ENCODE data around the gene F3. TPM values are rescaled to one million over a fixed set of nuclear protein-coding genes. Genes with fewer than 3 reads are reported as not detected.
"Not testable (repeated sequence)": the region's sequence is repeated elsewhere in the genome, so short reads cannot be mapped to it uniquely, and the experiment has no call there.

F3 gene
- polyA plus RNA-seq = not detected

DNA sequence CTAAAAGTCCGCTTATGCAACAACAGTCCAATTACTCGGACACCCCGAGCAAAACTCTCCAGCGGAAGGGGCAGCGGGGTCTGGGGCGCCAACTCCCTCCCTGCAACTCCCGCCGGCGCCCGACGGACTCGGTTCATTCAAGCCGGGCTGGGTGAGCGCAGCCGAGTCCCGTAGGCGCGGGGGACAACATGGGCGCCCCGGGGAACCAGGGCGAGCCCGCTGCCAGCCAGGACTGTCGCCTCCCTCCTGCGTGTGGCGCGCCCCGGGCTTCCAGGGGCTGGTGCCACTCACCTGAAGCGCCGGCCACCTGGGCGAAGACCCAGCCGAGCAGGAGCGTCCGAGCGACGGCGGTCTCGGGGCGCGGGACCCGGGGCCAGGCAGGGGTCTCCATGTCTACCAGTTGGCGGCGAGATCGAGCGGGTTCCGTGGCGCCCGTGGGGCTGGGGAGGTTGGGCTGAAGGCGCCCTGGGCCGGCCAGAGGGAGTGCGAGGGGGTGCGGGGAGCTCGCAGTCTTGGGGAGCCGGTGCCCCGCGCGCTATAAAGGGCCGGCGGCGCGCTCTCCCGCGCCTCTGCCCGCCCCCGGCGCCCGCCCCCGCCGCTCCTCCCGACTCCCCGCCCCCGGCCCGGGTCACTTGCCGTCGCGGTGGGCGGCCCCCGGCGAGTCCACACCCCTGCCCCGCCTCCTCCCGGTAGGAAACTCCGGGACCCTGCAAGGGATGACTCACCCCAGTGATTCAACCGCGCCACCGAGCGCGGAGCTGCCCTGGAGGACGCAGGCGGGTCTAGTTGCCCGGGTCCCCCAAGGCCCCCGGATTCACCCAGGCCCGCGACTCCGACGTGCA lies at the start of gene F3:
Gene F3, minus strand, starts transcription at position 514 of the 842 bp plus-strand sequence. Its CDS starts 123 bp downstream, at position 391.
- H3K27me3 Mint-ChIP-seq (ENCODE audit: low read depth in 3 of 3) = peaks cover 8 to 25% (median 14%) of the 10 kb centered on the region in 3 donors
- H3K4me1 Mint-ChIP-seq = peaks cover 19 to 20% of the 10 kb centered on the region in 2 donors
- no peak within 1 kb of the TSS for H3K27ac Mint-ChIP-seq

DNA sequence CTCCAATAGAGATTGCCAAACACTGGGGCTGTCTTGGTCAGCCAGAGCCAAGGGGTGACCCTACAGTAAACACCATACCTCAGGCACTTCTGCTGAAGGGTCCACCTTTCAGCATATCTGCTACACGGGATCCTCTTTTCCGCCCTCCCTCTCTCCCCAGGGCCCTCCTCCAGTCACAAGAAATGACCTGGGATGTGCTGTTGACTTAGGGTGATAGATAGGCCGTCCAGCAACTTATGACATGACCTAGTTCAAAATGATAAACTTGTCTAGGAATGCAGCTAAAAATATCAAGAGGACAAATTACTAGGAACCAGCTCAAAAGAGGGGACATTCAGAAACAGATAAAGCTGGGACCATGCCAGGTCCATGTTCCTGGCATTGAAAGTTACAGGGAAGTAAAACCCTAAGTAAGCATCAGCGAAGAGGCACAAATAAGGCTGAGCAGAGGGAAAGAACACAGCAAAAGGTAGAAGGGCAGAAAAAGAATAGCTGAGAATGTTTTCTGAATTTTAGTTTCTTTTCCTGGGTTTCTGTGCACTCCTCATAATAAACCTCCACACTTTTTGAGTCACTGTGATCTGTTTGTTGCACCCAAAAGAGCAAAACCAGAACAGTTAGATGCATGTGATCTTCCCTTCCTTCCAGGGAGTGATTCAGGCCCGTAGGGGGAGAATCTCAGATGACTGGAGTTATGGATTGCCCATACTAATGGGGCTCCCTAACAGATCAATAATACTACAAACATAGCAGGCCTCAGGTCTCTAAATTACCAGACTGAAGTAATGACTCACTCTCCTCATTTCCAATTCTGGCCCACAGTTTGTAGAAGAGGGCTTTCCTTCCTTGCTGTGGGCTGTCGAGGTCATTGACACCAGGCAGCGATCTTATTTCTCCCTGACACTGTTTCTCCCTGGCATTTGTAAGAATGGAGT lies 48.9 kb upstream of the F3 start:
- DNase-seq = no peak
- Mint-ChIP-seq H3K4me1 (no peaks in the 10 kb centered on the region), H3K4me3 (no peak overlapping the region), H3K9me3 (no peaks in the 10 kb centered on the region), H3K27ac (no peak overlapping the region), H3K27me3 (ENCODE audit: low read depth in 3 of 3) (peaks cover 0 to 10% (median 6%) of the 10 kb centered on the region in 3 donors), H3K36me3 (peaks cover 0 to 5% (median 0%) of the 10 kb centered on the region in 3 donors)

More for the DNA sequence above, at the start of gene F3:
- Mint-ChIP-seq H3K9me3 (peaks cover 0 to 3% (median 0%) of the 10 kb centered on the region in 6 donors), H3K4me3 (peak within 1 kb of the TSS; percentile 71 to 79 (median 78)), H3K36me3 (no peaks in the 10 kb centered on the region)
- peak; percentile 21 to 35 (median 32) for DNase-seq

DNA sequence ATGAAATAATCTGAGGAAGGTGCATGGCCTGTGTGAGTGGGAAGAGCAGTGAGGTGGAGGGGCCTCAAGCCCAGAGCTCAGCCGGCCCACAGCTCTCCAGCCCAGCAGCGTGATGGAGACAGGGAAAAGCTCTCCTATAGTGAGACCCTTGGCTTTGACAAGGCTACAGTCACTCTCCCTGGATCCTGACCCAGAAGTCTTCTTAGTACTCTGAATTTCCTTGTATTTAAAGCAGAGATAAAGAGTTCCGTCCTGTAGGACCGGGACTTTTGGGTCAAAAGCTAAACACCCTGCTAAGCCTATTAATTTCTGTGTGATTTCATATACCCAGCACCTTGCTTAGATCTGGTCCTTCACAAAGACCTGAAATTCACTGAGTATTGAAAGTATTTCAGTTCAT lies 48.2 kb upstream of the F3 start:
- H3K4me1 Mint-ChIP-seq = no peaks in the 10 kb centered on the region
- H3K9me3 Mint-ChIP-seq = no peaks in the 10 kb centered on the region
- H3K4me3 Mint-ChIP-seq = no peak overlapping the region
- no peak overlapping the region for H3K27ac Mint-ChIP-seq
- peaks cover 0 to 5% (median 0%) of the 10 kb centered on the region in 3 donors for H3K36me3 Mint-ChIP-seq
- peaks cover 0 to 10% (median 8%) of the 10 kb centered on the region in 3 donors for H3K27me3 Mint-ChIP-seq (ENCODE audit: low read depth in 3 of 3)
- no peak for DNase-seq

DNA sequence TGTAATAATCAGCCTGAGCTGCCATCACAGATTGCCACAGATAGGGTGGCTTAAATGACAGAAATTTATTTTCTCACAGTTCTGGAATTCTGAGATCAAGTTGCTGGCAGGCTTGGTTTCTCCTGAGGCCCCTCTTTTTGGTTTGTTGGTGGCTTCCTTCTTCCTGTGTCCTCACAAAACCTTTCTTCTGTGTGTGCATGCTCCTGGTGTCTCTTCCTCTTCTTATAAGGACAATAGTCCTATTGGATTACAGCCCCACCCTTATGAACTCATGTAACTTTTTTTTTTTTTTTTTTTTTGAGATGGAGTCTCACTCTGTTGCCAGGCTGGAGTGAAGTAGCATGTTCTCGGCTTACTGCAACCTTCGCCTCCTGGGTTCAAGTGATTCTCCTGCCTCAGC lies 41.0 kb upstream of the F3 start:
- Mint-ChIP-seq H3K27ac (no peak overlapping the region), H3K4me3 (no peak overlapping the region), H3K9me3 (peaks cover 2 to 14% (median 10%) of the 10 kb centered on the region in 6 donors), H3K4me1 (no peaks in the 10 kb centered on the region), H3K36me3 (peaks cover 0 to 12% (median 6%) of the 10 kb centered on the region in 3 donors), H3K27me3 (ENCODE audit: low read depth in 3 of 3) (peaks cover 0 to 15% (median 10%) of the 10 kb centered on the region in 3 donors)
- DNase-seq = no peak

DNA sequence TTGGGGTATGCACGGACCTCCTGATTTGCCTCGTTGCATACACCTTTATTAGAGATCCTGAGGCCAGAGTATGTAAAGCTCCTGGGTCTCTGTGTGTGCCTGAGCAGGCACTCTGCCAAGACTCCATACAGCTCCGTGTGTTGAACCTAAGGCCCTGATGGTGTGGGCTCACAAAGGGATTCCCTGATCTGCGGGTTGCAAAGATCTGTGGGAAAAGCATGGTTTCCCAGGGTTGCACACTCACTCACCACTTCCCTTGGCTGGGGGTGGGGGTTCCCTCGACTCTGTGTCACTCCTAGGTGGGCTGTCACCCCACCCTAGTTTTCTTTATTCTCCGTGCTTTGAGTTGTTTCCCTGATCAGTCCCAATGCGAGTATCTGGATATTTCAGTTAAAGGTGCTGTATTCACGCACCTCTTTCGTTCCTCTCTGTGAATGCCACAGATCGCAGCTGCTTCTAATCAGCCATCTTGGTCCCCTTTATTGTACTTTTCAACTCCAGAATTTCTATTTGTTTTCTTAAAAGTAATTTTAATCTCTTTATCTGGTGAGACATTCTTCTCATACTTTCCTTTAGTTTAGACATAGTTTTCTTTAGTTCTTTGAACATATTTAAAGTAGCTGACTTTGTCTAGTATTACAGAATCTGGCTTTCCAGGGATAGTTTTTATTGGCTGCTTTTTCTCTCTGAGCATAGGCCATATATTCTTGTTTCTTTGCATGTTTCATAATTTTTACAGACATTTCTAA lies 39.0 kb upstream of the F3 start:
- DNase-seq = no peak
- H3K27me3 Mint-ChIP-seq (ENCODE audit: low read depth in 3 of 3) = peaks cover 0 to 19% (median 13%) of the 10 kb centered on the region in 3 donors
- no peaks in the 10 kb centered on the region for H3K4me1 Mint-ChIP-seq
- no peak overlapping the region for H3K4me3 Mint-ChIP-seq
- H3K9me3 Mint-ChIP-seq = peaks cover 8 to 23% (median 19%) of the 10 kb centered on the region in 6 donors
- no peak overlapping the region for H3K27ac Mint-ChIP-seq
- H3K36me3 Mint-ChIP-seq = peaks cover 4 to 12% (median 10%) of the 10 kb centered on the region in 3 donors

DNA sequence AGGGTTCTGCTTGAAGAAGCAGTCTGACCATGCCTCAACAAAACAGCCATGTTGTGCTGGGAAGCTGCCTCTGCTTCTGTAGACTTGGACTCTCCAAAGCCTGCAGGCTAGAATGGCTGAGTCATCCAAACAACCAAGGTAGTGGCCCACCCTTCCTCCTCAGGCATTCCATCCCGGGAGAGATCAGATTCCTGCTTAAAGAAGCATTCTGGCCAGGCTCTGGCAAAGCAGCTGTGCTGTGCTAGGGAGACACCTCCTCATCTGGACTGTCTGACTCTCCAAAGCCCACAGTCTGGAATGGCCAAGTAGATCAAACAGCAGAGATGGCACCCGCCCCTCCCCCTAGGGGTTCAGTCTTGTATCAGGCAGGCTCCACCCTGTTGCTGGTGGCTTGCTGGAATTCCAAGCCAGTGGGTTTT lies 38.3 kb upstream of the F3 start:
- Mint-ChIP-seq H3K36me3 (peaks cover 4 to 12% (median 10%) of the 10 kb centered on the region in 3 donors), H3K9me3 (peaks cover 8 to 23% (median 19%) of the 10 kb centered on the region in 6 donors), H3K27me3 (ENCODE audit: low read depth in 3 of 3) (peaks cover 0 to 19% (median 14%) of the 10 kb centered on the region in 3 donors), H3K27ac (no peak overlapping the region), H3K4me3 (no peak overlapping the region), H3K4me1 (no peaks in the 10 kb centered on the region)
- no peak for DNase-seq

DNA sequence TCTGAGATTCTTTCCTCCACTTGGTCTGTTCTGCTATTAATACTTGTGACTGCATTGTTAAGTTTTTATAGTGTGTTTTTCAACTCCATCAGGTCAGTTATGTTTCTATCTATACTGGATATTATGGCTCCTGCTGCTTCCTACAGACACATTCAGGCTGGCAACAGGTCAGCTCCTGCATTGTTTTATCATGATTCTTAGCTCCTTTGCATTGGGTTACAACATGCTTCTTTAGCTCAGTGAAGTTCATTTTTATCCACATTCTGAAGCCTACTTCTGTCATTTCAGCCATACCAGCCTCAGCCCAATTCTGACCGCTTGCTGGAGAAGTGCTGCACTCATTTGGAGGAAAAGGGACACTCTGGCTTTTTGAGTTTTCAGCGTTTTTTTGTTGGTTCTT lies 37.3 kb upstream of the F3 start:
- Mint-ChIP-seq H3K9me3 (peaks cover 8 to 23% (median 19%) of the 10 kb centered on the region in 6 donors), H3K4me1 (no peaks in the 10 kb centered on the region), H3K27ac (no peak overlapping the region), H3K4me3 (no peak overlapping the region), H3K36me3 (peaks cover 4 to 12% (median 10%) of the 10 kb centered on the region in 3 donors), H3K27me3 (ENCODE audit: low read depth in 3 of 3) (peaks cover 0 to 15% (median 12%) of the 10 kb centered on the region in 3 donors)
- no peak for DNase-seq

DNA sequence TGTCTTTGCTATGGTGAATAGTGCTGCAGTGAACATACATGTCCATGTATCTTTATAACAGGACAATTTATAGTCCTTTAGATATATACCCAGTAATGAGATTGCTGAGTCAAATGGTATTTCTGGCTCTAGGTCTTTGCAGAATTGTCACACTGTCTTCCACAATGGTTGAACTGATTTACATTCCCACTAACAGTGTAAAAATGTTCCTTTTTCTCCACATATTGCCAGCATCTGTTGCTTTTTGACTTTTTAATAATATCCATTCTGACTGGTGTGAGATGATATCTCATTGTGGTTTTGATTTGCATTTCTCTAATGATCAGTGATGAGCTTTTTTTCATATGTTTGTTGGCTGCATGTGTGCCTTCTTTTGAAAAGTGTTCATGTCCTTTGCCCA lies 32.4 kb upstream of the F3 start:
- DNase-seq, H3K27ac Mint-ChIP-seq, H3K4me1 Mint-ChIP-seq, H3K4me3 Mint-ChIP-seq: not testable (repeated sequence)
- H3K27me3 Mint-ChIP-seq (ENCODE audit: low read depth in 3 of 3) = peaks cover 4 to 17% (median 10%) of the 10 kb centered on the region in 3 donors
- peaks cover 4 to 20% (median 10%) of the 10 kb centered on the region in 3 donors for H3K36me3 Mint-ChIP-seq
- peaks cover 12 to 35% (median 29%) of the 10 kb centered on the region in 6 donors for H3K9me3 Mint-ChIP-seq

DNA sequence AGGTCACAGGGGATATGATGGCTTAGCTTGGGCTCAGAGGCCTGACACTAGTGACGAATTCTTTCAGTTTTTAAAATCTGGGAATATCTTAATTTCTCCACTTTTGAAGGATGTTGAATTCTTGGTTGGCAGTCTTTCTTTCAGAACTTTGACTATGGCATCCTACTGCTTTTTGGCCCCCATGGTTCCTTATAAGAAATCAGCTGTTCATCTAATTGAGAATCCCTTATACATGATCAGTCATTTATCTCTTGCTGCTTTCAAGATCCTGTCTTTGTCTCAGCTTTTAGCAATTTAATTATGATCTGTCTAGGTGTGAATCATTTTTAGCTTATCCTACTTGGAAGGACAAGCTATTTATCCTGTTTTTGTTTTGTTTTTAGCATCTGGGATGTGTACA lies 31.2 kb upstream of the F3 start:
- DNase-seq = no peak
- Mint-ChIP-seq H3K36me3 (peaks cover 4 to 9% (median 6%) of the 10 kb centered on the region in 3 donors), H3K27ac (no peak overlapping the region), H3K4me1 (no peaks in the 10 kb centered on the region), H3K9me3 (peaks cover 9 to 26% (median 20%) of the 10 kb centered on the region in 6 donors), H3K27me3 (ENCODE audit: low read depth in 3 of 3) (peaks cover 4 to 13% (median 5%) of the 10 kb centered on the region in 3 donors), H3K4me3 (no peak overlapping the region)

DNA sequence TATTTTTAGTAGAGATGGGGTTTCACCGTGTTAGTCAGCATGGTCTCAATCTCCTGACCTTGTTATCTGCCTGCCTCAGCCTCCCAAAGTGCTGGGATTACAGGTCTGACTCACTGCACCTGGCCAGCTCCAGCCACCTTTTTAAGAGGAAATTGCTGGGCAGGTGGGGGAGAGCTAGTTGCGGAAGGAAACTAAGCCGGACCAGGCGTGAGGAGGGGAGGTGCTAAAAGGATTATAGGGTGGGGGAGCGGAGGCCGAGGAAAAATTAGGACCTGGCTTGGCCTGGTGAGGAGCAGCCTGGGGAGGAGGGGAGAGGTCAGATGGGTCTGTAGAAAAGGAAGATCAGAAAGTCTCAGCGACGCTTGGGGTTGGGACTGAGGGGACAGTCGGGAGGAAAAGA lies 29.4 kb upstream of the F3 start:
- Mint-ChIP-seq H3K36me3 (peaks cover 0 to 11% (median 0%) of the 10 kb centered on the region in 3 donors), H3K9me3 (peaks cover 3 to 15% (median 12%) of the 10 kb centered on the region in 6 donors)
- DNase-seq; H3K4me1 Mint-ChIP-seq; H3K4me3 Mint-ChIP-seq; H3K27ac Mint-ChIP-seq; H3K27me3 Mint-ChIP-seq (ENCODE audit: low read depth in 3 of 3): not testable (repeated sequence)

DNA sequence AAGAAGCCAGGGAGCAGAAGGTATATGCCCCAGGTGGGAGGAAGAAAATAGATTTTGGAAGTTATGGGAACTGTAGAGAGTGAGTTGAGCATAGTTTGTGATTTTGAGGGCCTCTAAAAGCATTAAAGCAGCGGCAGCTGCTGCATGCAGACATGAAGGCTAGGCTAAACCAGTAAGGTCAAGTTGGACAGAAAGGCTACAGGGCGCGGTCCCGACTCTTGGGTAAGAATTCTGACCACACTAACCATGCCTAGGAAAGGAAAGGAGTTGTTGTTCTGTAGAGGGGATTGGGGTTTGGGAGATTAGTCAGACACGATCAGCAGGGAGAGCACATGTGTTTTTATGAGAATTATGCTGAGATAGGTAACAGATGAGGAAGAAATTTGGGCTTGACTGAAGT lies 27.2 kb upstream of the F3 start:
- peaks cover 0 to 11% (median 0%) of the 10 kb centered on the region in 3 donors for H3K36me3 Mint-ChIP-seq
- H3K4me3 Mint-ChIP-seq; DNase-seq; H3K27ac Mint-ChIP-seq; H3K27me3 Mint-ChIP-seq (ENCODE audit: low read depth in 3 of 3); H3K4me1 Mint-ChIP-seq: not testable (repeated sequence)
- peaks cover 3 to 15% (median 12%) of the 10 kb centered on the region in 6 donors for H3K9me3 Mint-ChIP-seq

DNA sequence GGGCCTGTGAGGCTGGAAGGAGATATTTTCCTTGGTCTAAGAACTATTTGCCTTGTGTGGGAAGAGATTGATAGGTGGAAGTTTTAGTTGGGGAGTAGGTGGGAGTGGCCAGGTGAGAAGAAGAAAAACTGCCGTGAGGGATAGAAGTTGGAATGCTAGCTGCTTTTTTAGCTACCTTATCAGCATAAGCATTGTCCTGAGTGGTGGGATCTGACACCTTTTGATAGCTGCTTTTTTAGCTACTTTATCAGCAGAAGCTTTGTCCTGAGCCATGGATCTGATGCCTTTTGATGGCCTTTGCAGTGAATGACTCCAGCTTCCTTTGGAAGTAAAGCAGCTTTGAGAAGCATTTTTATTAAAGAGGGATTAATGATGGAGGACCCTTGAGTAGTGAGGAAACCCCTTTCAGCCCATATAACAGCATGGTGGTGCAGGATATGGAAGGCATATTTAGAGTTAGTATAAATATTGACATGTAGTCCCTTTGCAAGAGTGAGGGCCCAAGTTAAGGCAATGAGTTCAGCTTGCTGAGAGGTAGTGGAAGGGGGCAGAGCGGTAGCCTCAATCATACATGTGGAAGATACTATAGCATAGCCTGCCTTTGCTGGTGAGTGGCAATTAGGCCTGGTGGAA lies 26.5 kb upstream of the F3 start:
- DNase-seq; H3K27me3 Mint-ChIP-seq (ENCODE audit: low read depth in 3 of 3); H3K4me1 Mint-ChIP-seq; H3K27ac Mint-ChIP-seq; H3K4me3 Mint-ChIP-seq: not testable (repeated sequence)
- H3K36me3 Mint-ChIP-seq = peaks cover 0 to 11% (median 0%) of the 10 kb centered on the region in 3 donors
- H3K9me3 Mint-ChIP-seq = peaks cover 3 to 13% (median 10%) of the 10 kb centered on the region in 6 donors

DNA sequence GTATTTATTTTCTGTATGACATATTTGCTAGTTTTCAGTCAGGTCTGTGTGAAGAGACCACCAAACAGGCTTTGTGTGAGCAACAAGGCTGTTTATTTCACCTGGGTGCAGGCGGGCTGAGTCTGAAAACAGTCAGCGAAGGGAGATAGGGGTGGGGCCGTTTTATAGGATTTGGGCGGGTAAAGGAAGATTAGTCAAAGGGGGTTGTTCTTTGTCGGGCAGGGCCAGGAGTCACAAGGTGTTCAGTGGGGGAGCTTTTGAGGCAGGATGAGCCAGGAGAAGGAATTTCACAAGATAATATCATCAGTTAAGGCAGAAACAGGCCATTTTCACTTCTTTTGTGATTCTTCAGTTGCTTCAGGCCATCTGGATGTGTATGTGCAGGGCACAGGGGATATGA lies 24.9 kb upstream of the F3 start:
- not testable (repeated sequence) for H3K4me1 Mint-ChIP-seq; H3K27ac Mint-ChIP-seq; H3K27me3 Mint-ChIP-seq (ENCODE audit: low read depth in 3 of 3); H3K9me3 Mint-ChIP-seq; DNase-seq; H3K36me3 Mint-ChIP-seq; H3K4me3 Mint-ChIP-seq

All from immature natural killer cell (primary cell).